Stimulated activated CD4-positive, alpha-beta T cell treated with anti-CD3 and anti-CD28 coated beads, TNF-alpha, amount 100 ng/mL, for 4 hours (primary cell): Measurements from ENCODE around the gene YPEL4.
A peak's percentile ranks its signal among the peaks of the same experiment; 100 is the strongest.
"Not testable (repeated sequence)": the region's sequence is repeated elsewhere in the genome, so short reads cannot be mapped to it uniquely, and the experiment has no call there.

Experiments used
- DNase-seq, 3 experiments: peaks; one replicate each; pipeline ENCODE4 v3.0.0-alpha.2; 2020; ENCODE audit warnings: low read depth in 3 of 3

Gene YPEL4

GRCh38 chr11:57649826-57650738 is at the start of gene YPEL4:
YPEL4 (minus strand) TSS chr11:57649912; CDS start chr11:57647107, 2,805 bp downstream.
- DNase-seq, result peak in 2 of 3 experiments; percentile 54 to 60

DNA sequence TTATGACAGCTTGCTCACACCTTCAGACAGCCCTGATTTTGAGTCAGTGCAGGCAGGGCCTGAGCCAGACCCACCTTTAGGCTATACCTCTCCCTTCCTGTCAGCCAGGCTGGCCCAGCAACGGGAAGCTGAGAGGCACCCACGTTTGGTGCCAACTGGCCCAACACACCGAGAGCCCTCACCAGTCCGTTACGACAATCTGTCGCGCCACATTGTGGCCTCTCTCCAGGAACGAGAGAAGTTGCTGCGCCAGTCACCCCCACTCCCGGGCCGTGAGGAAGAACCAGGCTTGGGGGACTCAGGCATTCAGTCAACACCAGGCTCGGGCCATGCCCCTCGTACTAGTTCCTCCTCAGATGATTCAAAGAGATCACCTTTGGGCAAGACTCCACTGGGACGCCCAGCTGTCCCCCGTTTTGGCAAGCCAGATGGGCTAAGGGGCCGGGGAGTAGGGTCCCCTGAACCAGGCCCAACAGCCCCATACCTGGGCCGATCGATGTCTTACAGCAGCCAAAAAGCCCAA is 49.2 kb upstream of the YPEL4 start:
- no peak for DNase-seq

DNA sequence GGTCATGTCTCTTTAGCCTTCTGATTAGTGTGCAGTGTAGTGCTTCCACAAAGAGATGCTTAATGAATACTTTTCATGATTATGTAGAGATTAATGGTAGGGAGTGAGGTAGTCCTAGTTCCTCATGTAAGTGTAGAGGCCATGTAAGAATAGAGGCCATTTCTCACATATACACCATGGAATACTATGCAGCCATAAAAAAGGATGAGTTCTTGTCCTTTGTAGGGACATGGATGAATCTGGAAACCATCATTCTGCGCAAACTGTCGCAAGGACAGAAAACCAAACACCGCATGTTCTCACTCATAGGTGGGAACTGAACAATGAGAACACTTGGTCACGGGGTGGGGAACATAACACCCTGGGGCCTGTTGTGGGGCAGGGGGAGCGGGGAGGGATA is 40.8 kb upstream of the YPEL4 start:
- not testable (repeated sequence) for DNase-seq

- no peak for DNase-seq
Measured at GRCh38 chr11:57681168-57681567, 31.5 kb upstream of the YPEL4 start.

GRCh38 chr11:57680552-57680874 is 30.8 kb upstream of the YPEL4 start:
- DNase-seq, result no peak

DNA sequence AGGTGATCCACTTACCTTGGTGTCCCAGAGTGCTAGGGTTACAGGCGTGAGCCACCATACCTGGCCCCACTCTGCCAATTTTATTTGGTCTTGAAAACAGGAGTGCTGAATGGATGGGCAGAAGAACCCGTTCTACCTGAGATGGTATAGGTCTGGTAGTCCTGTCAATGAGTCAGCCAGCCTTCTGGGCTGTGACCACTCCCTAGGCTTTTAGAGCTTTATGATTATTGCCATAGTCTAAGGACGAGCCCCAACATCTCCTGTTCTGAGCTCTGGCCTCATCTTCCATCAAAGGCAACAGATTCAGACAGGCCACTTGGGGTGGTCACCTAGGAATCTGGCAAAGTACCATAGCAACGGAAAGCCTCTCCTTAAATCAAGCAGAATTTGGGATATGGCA is 29.7 kb upstream of the YPEL4 start:
- no peak for DNase-seq

DNA sequence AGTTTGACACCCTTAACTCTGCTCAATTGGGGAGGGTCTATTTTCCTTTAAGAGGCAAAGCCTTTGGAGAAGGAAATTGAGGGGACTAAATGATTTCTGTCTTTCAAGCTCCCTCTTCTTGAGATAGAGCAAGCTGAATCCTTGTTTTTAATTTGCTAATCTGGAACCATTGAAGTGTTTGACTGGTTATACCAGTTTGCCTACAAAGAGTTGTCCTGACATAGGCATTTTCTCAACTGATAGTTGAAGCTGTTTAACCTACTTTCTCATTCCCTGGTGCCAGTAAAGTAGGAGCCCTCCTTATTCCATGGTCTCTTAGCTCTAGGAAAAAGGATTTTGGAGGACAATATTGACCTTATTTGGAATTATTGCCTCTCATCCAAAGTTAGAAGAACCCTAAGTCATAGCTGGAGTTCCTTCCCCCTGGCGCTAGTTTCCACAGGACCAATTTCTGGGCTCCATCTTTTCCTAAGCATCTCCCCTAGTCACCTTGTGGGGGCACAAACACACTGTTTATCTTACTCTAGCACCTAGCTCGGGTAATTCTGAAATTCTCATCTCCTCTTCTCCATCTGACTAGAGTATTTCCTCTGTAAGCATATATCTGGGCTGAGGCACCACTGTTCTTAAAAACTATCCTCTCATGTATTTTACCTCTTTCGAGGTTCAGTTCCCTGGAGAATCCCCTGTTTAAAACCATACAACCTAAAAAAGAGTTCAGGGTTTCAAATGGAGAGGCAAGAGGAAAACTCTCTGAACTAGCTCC is 25.6 kb upstream of the YPEL4 start:
- DNase-seq, result no peak

- no peak for DNase-seq
Measured at GRCh38 chr11:57674251-57674650, 24.5 kb upstream of the YPEL4 start.

- peak in 1 of 3 experiments; percentile 26 for DNase-seq
Measured at GRCh38 chr11:57668434-57668782, 18.7 kb upstream of the YPEL4 start.

DNA sequence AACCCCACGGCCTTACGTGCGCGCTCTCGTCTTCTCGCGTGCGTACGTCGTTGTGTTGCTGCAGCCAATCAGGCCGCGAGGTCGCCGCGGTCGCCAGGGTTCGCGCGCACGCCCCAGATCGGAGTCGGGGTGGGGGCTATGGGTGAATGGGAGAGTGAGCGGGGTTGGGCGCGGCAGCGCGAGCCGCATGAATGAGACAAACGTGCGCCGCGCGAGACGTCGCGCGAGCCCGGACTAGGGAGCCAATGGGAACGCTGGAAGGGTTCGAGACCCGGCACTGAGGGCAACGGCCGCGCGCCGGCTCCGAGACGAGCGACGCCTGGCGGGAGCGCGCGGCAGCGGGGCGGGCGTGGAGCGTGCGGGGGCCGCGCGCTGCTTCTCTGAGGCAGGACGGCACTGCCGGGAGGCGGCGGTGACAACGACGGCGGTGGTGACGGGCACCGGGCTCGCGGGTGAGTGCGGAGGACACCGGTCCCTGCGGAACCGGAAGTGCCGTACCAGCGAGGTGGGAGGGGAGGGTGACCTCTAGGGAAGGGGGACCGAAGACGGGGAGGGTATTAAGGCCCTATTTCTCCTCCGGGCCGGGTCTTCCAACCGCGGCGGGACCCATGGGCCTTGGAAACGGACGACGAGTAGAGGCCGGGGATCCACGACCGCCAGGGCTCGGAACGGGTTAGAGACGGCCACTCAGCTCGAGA is 18.2 kb upstream of the YPEL4 start, which contains the start of gene ZDHHC5:
ZDHHC5 (plus strand) TSS at position 379 of the 698 bp plus-strand sequence. CDS start 4,977 bp downstream, outside the sequence.
- peak; percentile 96 to 99 (median 99) for DNase-seq

- peak; percentile 59 to 91 (median 84) for DNase-seq
Measured at GRCh38 chr11:57667117-57667735, 17.5 kb upstream of the YPEL4 start.

DNA sequence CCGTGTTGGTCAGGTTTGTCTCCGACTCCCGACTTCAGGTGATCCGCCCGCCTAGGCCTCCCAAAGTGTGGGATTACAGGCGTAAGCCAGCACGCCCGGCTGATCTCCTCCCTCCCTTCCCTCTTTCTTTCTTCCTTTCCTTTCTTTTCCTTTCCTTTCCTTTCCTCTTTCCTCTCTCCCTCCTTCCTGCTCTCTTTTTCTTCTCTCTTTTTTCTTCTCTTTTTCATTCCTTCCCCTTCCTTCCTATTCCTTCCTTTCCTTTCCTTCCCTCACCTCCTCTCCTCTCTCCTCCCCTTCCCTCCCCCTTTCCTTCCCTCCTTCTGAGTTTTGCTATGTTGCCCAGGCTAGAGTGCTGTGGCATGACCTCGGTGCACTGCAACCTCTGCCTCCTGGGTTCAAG is 14.3 kb upstream of the YPEL4 start:
- DNase-seq, result no peak

DNA sequence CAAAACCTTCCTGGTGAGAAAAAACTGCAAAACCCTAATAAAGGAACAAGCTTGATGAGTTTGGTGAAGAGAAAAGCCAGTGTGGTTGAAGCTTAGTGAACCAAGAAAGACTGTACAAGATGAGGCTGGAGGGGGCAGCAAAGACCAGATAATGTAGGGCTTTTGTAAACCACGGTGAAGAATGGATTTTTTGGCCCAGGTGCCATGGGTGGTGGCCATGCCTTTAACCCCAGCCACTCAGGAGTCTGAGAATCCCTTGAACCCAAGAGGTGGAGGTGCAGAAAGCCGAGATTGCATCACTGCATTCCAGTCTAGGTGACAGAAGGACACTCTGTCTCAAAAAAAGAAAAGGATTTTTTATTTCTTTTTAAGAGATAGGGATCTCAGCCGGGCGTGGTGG is 13.2 kb upstream of the YPEL4 start:
- no peak for DNase-seq

DNA sequence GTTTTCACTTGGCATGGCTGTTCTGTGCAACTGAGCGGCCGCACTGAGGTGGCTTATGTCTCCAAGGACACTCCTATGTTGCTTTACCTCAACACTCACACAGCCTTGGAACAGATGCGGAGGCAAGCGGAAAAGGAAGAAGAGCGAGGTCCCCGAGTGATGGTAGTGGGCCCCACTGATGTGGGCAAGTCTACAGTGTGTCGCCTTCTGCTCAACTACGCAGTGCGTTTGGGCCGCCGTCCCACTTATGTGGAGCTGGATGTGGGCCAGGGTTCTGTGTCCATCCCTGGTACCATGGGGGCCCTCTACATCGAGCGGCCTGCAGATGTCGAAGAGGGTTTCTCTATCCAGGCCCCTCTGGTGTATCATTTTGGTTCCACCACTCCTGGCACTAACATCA is 10.0 kb upstream of the YPEL4 start:
- no peak for DNase-seq

DNA sequence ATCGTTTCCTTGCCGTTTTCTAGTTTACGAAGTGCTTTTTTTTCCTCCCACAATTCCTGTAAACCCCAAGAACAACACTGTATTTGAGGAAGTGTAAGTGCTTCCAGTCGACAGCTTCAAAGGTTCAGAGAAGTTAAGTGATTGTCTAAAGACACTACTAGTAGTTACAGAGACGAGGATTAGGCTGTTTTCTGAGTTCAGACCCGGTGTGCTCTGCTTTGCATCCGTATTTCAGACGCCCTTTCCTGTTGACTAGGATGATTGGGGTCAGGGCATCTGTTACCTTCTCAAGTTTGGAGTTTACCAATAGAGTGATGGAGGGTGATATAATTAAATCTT is 8.3 kb upstream of the YPEL4 start:
- no peak for DNase-seq

DNA sequence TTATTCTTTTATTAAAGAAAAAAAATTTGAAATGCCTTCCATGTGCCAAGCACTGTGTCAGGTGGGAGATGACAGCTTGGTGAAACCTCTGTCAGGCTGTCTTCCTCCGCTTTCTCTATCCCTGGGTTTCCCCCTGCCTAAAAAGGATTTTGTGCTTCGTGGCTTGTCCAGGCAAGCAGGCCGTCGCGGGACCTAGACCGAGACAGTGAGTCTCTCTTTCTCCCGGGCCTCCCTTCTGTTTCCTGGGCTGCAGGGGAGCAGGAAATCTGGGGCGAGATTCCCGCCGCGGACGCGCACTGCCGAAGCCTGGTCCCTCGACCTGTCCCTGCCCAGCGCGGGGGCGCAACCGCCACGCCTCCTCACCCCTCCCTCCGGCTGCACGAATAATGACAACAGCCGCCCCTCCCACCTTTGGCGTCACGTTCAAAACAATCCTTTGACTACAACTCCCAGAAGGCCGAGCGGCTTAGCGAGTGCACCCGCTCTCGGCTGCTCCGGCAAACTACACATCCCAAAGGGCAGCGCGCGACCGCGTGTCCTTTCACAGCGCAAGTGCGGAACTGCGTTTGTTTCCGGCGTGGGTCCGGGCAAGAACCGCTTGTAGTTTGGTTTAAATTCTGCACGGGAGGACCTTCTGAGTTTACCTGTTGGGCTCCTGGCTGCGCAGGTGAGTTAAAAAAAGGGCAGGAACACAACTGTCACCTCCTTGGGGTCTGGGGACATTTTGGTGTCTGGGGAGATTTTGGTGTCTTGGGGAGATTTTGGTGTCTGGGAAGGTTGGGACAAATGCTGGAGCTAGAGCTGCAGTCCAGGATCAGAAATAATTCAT is 7.7 kb upstream of the YPEL4 start, which contains the start of gene CLP1:
CLP1 (plus strand) TSS at position 569 of the 829 bp plus-strand sequence. CDS start 1,715 bp downstream, outside the sequence.
- DNase-seq, result peak; percentile 95 to 99 (median 98)

GRCh38 chr11:57656885-57657193 is 7.1 kb upstream of the YPEL4 start:
- DNase-seq, result no peak

GRCh38 chr11:57653163-57653562 is 3.5 kb upstream of the YPEL4 start:
- DNase-seq, result no peak

GRCh38 chr11:57652662-57653061 is 3.0 kb upstream of the YPEL4 start:
- no peak for DNase-seq

DNA sequence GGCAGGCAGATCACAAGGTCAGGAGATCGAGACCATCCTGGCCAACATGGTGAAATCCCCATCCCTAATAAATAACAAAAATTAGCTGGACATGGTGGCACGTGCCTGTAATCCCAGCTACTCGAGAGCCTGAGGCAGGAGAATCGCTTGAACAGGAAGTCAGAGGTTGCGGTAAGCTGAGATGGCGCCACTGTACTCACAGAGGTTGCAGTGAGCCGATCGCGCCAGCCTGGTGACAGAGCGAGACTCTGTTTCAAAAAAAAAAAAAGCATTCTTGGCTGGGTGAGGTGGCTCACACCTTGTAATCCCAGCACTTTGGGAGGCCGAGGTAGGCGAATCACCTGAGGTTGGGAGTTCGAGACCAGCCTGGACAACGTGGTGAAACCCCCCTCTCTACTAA is 2.5 kb upstream of the YPEL4 start:
- DNase-seq, result not testable (repeated sequence)

GRCh38 chr11:57651408-57651807 is 1.7 kb upstream of the YPEL4 start:
- DNase-seq, result no peak
